Body of pancreas (tissue), 4 donors: Measurements from ENCODE around the gene MAPK10.

Experiments
- POLR2A ChIP-seq, 3 donors: fragments of 450-650 bp; IDR thresholded peaks; one replicate each; pipeline ENCODE4 v1.6.1; 2016; ENCODE audit warnings: antibody characterized with exemption in 3 of 3, mild to moderate bottlenecking in 2 of 3
- TF ChIP-seq, protein P1 (sequence below), 7 experiments: fragments of 450-650 bp in 4 of 7; fragments of 200-600 bp in 3 of 7; sonication (generic) in 3 of 7; IDR thresholded peaks; one replicate each; pipeline ENCODE4 v1.5.1; 2016 to 2019; ENCODE audit warnings: antibody characterized with exemption in 7 of 7

DNA sequence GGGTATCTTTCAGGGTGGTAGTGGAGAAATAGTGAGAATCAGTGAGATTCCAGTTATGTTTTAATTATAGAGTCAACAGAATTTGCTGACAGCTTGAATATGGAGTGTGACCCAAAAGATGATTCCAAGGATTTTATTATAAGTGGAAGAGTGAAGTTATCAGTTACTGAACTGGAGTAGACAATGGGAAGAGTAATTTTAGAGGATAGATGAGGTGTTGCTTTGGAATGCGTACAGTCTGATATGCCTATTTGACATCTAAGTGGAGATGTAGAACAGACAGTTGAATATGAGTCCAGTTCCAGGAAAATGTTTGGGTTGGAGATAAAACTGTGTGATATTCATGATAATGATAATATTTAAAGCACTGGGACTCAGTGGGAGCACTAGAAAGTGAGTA lies 174.2 kb downstream of the MAPK10 start:
- TF ChIP-seq, protein P1, sequence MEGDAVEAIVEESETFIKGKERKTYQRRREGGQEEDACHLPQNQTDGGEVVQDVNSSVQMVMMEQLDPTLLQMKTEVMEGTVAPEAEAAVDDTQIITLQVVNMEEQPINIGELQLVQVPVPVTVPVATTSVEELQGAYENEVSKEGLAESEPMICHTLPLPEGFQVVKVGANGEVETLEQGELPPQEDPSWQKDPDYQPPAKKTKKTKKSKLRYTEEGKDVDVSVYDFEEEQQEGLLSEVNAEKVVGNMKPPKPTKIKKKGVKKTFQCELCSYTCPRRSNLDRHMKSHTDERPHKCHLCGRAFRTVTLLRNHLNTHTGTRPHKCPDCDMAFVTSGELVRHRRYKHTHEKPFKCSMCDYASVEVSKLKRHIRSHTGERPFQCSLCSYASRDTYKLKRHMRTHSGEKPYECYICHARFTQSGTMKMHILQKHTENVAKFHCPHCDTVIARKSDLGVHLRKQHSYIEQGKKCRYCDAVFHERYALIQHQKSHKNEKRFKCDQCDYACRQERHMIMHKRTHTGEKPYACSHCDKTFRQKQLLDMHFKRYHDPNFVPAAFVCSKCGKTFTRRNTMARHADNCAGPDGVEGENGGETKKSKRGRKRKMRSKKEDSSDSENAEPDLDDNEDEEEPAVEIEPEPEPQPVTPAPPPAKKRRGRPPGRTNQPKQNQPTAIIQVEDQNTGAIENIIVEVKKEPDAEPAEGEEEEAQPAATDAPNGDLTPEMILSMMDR (IDR thresholded peaks at IDR 0.05) = no peak
- no peak for TF ChIP-seq POLR2A (IDR thresholded peaks at IDR 0.05)
